ENCODE data around the gene RPLP2.

GRCh38 chr11:841981-842369, 32.2 kb downstream of the RPLP2 start:
- TF ChIP-seq CTCF (IDR thresholded peaks at IDR 0.05) (no peak), POLR2AphosphoS5 (IDR thresholded peaks at IDR 0.05; ENCODE audit: low read depth, low read length) (no peak), REST (IDR thresholded peaks at IDR 0.05; ENCODE audit: insufficient read depth in 1 of 2, low read depth in 2 of 2, low read length in 1 of 2) (no peak)
